Cardiac septum (tissue), 1 donor: ENCODE results near the gene C1QTNF9B. TPM values are rescaled to one million over a fixed set of nuclear protein-coding genes. Genes with fewer than 3 reads are reported as not detected.
"Not testable (repeated sequence)": the region's sequence is repeated elsewhere in the genome, so short reads cannot be mapped to it uniquely, and the experiment has no call there.

Experiments used
- DNase-seq: peaks from one replicate; pipeline ENCODE4 v3.0.0-alpha.2; 2020; ENCODE audit warnings: low spot score
- intact Hi-C: fragments of 100-400 bp; cut with DNase I; formaldehyde crosslinking; loops from one replicate; pipeline ENCODE4 v1.14.0; 2022
- long read RNA-seq: library from polyadenylated mRNA; unstranded; transcript quantifications from one replicate; pipeline ENCODE4 v2.0.0, GENCODE V29; 2021
- total RNA-seq: library from RNA; stranded (reverse); fragmentation: NEBNext Ultra II Directional; extraction: Animal tissue kit (Norgen Biotek cat#: 25700); gene quantifications from one replicate; pipeline ENCODE4 v1.2.1, GENCODE V29; 2021
- donor health status: DM: no; HTN: no; CAD: no.

Gene C1QTNF9B
- total RNA-seq = 0.48 TPM
- long read RNA-seq = 0 reads

DNA sequence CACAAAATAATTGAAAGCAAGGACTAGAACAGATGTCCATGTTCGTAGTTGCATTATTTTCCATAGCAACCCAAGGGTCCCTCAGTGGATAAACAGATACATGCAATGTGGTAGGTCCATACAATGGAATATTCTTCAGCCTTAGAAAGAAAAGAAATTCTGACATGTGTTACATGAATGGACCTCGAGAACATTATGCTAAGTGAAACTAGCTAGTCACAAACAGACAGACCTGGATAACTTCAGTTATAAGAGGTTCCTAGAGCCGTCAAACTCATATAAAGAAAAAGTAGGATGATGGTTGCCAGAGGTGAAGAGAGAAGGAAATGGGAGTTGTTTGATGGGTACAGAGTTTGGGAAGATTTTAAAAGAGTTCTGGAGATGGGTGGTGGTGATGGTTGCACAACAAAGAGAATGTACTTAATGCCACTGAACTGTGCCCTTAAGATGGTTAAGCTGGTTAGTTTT, at the start of gene C1QTNF9B:
Gene C1QTNF9B, minus strand, starts transcription at position 51 of the 468 bp plus-strand sequence.
- intact Hi-C loops, DNase-seq: not testable (repeated sequence)

DNA sequence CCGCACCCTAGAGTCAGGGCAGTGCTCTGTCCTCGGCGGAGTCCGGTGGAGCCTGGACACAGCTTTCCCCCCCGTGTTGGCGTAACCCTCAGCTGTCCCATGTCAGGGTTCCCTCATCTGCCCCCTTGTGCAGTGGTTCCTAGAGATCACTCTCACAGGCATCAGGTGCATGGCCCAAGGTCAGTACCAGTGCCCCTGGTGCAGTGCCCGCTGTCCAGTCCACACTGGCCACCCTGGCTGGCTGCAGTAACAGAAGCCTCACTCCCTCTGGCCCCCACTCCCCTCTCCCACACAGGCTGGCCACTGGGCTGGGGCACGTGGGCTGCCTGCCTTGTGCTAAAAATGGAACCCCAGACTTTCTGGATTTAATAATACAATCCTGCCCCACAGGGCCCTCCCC, 49.6 kb upstream of the C1QTNF9B start:
- intact Hi-C loops = no loop called here
- DNase-seq = no peak

DNA sequence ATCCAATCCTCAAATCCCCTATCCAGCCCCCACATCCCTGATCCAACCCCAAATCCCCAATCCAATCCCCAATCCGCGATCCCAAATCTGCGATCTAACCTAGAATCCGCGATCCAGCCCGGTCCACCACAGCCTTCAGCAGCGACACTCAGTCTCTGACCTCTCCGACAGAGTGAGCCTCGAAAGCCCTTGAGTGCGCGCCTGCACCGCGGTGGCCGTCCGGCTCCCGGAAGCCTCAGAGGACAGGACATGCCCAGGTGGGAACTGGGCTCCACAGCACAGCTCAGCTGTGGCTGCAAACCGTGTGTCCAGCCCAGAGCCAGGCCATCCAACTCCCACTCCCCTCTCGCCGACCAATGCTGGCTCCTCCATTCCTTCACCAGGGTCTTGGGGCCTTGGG, 48.8 kb upstream of the C1QTNF9B start:
- intact Hi-C loops = no loop called here

DNA sequence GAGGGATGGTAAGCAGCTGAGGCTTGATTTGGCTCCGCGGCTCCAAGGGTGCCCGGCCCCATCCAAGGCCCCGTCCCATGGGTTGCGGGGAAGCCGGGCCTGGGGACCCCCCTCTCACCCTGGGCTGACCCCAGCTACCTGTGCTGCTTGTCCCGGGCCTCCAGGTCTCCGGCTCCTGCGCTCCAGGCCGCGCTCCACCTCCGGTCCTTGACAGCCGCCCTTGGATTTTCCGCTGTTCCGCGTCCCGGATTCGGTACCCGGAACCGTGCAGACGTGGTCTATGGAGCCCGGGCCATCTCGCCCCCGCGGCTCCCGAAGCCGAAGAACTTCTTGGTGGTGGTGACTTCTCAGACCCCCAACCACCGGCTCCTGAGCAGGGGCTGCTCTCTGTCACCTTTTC, 48.3 kb upstream of the C1QTNF9B start:
- intact Hi-C loops = no loop called here
- no peak for DNase-seq

More for the DNA sequence above, 48.8 kb upstream of the C1QTNF9B start:
- no peak for DNase-seq

DNA sequence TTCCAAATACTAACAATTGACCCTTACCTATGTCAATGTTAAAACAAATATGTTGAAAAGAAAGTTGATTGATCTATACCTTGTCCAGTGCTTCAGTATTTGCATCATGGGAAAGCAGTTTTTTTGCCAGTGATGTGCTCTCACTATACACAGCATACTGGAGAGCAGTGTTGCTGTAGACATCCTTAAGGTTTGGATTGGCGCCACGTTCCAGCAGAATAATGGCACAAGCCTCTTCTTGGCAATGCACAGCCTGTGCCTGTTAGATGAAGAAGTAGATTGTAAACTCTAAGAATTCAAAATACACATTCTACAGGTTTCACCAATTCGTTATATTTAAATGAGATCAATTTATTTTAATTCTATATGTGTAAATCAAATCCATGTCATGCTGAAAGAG, 43.9 kb upstream of the C1QTNF9B start:
- DNase-seq = no peak
- intact Hi-C loops = no loop called here

DNA sequence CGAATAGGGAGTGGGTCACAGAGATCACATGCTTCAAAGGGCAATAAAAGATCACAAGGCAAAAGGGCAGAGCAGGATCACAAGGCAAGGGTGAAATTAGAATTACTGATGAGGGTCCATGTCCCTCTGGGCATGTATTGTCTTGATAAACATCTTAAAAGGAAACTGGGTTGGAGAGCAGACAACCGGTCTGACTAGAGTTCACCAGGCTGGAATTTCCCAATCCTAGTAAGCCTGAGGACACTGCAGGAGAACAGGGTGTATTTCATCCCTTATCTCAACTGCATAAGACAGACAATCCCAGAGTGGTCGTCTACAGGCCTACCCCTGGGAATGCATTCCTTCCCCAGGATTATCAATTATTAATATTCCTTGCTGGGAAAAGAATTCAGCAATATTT, 42.4 kb upstream of the C1QTNF9B start:
- intact Hi-C loops, DNase-seq: not testable (repeated sequence)

DNA sequence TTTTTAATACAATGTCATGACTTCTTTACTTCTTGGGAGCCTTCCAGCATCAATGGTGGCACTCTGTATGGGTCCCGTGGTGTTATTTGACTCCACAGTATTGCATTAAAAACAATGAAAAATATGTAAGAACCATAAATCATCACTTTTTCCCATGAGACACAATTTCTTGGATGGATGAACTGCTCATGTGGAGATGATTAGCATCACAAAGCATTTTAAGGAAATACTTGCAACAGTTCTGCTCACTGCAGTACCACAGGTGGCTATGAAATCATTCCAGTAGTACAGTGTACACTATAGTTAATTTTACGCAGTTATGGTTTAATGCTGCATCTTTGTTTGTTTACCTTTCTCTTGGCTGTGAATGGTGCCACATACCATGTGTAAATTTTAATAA, 37.2 kb upstream of the C1QTNF9B start:
- no peak for DNase-seq
- intact Hi-C loops = no loop called here

DNA sequence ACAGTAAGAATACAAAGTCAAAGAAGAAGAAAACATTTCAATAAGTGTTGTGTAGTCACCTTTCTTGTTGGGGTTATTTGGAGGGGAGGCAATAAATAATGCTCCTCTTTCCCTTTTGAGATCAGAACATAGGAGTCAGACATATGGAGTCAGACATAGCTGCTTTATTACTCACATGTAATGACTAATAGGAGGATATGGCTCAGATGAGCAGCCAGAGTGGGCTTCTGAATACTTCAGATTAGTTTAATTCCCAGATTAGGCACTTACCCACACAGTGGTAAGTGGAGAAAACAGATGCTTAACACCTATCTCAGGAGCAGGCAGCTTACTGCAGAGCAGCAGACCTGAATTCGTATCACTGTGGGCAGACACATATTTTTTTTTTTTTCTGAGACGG, 31.7 kb upstream of the C1QTNF9B start:
- intact Hi-C loops = no loop called here
- DNase-seq = no peak

DNA sequence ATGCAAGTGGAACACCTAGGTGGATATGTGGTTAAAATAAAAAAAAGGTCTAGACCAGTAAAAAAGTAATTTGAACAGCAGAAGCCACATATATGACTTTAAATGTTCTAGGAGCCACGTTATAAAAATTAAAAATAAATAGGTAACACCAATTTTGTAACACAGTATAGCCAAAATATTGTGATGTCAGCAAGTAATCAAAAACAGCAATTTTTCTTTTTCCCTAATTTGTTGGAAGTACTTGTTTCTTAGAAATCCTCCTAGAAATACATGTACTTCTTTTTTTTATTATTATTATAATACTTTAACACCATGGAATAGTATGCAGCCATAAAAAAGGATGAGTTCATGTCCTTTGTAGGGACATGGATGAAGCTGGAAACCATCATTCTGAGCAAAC, 25.7 kb upstream of the C1QTNF9B start:
- intact Hi-C loops = loop anchor here (5.0 kb wide), 1 partner anchor 299 kb away; no protein-coding TSS in a partner anchor

DNA sequence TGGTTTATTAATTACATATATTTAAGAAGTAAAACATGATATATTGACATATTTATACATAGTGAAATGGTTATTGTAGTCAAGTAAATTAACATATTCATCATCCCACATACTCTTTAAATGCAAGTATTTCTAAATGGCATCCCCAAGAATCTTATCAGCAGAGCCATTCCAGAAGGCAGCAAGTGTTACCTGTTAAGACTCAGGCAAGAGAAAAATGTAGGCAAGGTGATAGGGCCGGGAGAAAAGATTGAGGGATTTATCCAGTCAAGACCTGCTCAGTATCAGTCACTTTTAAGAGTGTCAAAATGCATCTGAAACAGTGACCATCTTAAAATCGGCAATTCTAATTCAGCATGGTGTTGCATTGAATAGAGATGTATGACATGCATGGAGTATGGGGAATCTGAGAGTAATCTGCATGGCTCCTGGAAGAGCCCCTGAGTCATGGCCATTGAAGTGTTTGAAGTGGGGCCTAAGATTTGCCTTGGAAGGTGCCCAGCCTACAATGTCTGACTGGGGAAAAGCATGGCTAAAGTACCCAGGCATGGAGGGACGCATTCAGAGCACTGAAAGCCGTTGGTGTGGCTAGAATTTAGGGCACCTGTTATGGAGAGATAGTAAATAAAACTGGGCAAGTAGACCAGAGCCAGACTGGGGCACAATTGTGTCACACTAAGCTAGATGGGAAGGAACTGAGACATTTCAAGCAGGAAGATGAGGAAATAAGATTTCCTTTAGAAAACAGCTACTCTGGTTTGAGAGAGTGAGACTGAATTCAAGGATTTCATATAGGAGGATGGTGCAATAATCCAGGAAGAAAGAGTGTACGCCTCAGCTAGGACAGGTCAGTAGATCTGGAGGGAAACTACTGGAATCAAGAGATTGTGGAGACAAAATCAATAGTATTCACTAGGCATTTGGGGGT, 25.0 kb upstream of the C1QTNF9B start:
- intact Hi-C loops = loop anchor here (5.0 kb wide), 1 partner anchor 300 kb away; no protein-coding TSS in a partner anchor
- no peak for DNase-seq

More for the DNA sequence above, 25.7 kb upstream of the C1QTNF9B start:
- no peak for DNase-seq

DNA sequence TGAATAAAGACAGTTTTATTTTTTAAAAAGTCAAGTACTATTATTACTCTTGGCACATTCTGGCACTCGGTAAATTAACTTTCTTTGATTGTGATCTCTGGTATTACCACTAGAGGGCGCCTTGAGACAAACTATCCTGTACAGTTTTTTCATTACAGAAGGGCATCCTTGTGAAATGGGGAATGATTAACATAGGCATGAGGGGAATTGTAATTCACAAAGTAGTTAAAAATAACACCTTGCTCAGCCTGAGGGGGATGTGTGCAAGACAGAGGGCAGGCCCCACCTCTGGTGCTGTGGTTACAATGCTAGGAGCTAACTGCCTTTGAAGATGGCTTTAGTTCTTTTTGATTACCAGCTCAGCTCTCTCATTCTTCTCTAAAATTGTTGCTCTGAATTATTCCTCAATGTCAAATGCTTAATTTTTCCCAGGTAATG, 24.2 kb upstream of the C1QTNF9B start:
- intact Hi-C loops = loop anchor here (5.0 kb wide), 1 partner anchor 301 kb away; no protein-coding TSS in a partner anchor
- DNase-seq = no peak

DNA sequence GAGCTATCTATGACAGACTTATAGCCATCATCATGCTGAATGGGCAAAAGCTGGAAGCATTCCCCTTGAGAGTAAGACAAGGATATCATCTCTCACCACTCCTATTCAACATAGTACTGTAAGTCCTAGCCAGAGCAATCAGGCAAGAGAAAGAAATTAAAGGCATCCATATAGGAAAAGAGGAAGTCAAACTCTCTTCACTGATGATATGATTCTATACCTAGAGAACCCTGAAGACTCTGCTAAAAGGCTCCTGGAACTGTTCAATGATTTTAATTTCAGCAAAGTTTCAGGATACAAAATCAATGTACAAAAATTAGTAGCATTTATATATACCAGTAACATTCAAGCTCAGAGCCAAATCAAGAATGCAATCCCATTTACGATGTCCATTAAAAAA, 21.7 kb upstream of the C1QTNF9B start:
- intact Hi-C loops = no loop called here
- no peak for DNase-seq

DNA sequence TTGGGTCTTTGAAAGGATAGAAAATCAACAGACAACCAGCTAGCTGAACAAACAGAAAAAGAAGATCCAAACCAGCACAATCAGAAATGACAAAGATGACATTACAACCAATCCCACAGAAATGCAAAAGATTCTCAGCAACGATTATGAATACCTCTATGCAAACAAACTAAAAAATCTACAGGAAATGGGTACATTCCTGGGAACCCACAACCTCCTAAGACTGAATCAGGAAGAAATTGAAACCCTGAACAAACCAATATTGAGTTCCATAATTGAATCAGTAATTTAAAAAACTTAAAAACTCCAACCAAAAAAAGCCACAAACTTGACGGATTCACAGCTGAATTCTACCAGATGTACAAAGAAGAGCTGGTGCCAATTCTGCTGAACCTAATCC, 20.9 kb upstream of the C1QTNF9B start:
- intact Hi-C loops = no loop called here
- DNase-seq = no peak

DNA sequence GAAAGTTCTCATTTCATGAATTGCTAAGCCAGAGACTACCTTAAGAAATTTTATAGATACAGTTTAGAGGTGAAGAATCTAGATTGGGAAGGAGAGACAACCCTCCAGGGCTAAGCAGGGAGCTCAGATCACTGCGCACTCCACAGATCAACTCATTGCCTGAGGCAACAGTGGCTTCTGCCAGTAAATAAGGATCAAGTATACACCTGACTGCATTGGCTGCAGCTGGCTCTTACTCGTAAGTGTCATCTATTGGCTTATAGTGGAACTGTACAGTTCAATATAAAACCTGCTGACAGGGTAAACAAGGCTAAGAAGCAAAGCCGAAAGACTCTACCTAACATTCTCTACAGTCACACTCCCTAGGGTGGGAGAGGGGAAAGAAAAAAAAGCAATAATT, 18.0 kb upstream of the C1QTNF9B start:
- no peak for DNase-seq
- intact Hi-C loops = no loop called here

DNA sequence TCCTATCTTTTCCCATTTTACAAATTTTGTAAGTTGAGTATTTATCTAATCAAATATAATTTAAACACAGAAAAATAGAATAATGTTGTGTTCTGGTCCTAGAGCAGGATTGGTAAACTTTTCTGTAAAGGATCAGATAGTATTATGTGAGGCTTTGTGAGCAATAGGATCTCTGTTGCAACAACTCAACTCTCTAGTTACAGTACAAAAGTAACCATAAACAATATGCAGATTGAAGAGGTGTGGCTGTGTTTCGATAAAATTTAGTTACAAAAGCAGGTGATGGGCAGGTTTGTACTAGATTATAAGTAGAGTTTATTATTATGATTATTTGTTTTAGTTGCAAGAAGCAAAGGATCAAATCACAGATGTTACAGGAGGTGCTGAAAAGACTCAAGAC, 15.2 kb upstream of the C1QTNF9B start:
- intact Hi-C loops = no loop called here
- no peak for DNase-seq

DNA sequence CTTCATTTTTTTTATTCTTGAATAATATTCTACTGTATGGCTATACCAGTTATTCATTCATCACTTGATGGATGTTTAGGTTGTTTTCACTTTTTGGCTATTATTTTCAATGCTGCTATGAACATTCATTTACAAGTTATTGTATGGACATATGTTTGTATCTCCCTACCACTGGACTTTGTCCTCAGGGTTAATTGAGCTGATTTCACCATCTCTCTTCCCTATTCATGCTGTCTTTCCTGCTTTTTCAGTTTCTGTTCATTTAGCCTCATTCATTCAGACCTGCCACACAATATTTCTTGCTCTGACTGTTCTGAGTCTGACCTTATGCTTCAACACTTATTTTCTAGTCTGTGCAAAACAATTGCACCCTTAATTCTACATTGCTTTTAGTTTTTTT, 12.3 kb upstream of the C1QTNF9B start:
- no peak for DNase-seq
- intact Hi-C loops = no loop called here

DNA sequence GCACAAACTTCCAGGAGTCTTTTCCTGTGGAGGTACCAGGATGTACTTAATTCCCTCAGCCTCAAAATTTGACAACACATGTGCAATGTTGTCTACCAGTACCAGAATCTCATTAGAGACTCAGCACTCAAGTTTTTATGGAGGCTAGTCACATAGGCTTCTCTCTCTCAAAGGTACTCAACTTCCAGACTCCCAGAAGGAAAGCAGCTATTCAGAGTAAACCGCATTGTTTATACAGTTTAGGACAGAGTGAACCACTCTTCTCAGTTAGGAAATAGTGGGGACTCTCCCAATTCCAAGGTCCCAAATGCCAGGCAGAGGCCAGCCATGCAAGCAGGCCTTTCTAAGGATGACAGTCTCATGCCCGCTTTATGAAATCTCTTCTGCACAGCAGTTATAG, 8.5 kb upstream of the C1QTNF9B start:
- intact Hi-C loops = no loop called here
- no peak for DNase-seq

DNA sequence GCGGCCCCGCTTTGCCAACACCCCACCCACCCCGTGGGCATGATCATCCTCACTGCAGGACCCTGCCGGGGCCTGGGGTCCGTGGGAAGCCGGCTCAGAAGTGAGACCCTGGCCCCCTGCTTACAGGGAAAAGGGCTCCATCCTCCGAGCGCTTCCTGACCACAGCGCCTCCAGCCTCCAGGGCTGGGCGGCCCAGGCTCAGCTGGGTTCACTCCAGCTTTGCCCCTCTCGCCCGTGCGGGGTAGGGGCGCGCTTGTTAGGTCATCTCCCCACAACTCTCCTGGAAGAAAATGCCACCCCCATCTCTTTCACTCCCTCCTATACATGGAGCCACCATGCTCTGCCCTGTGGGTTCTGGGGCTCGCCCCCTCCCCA, 6.6 kb upstream of the C1QTNF9B start:
- intact Hi-C loops = no loop called here
- DNase-seq = no peak

DNA sequence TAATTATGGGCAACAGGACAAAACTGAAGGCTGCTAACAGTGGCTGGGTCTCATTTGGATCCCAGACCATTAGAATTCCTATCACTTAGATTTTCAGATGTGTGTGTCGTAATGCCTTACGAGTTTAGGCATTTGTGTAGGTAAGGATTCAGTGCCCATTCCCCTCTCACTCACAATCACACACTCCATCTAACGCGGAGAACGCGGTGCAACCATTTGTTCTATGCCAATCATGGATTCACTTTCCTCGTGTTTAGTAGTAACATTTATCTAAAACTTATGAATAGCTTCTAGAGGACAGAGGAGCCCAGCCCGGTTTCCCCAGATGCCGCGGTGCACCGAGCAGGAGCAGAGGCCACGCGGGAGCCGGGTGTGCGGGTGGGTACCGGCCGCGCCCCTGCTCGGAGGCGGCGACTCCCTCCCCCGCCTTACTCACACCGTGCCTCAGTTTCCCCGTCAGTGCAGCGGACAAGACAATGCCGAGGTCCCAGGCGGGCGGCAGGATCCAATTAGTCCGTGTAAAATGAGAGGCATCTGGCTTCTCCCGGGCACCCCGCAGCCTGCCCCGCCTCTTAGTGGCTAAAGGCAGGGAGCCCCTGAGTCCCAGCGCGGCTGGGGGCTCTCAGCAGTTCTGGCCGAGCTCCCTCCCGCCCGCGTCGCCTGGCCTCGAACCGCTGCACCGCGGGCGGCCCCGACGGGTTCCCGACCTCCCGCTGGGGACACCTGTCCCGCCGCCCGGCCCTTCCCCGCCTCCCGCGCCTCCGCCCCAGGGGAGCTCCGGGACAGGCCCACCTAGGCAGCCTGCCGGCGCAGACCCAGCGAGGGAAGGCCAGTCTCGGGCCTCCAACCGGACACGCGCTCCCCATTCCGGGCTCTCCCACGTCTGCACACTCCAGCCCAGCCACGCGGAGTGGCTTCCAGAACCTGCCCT, 5.9 kb upstream of the C1QTNF9B start:
- no peak for DNase-seq
- intact Hi-C loops = no loop called here

DNA sequence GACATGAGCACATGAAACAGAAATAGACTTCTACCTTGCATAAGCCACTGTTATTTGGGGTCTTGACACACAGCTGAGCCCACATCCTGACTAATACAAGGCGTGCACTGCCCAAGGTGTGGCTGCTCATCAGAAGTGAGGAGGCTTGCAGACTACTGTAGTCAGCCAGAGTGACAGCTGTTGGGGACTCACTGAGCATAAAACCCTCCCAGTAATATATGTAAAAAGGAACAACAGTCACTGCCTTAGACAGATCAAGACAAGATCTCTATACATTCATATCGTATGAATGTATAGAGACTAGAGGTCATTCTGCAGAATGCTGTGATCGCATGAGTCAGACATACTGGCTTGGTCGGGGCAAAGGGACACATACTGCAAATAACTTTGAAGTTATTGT, 4.1 kb upstream of the C1QTNF9B start:
- intact Hi-C loops = no loop called here
- no peak for DNase-seq
